Mesenchymal stem cell (in vitro differentiated cells and primary cell): Measurements from ENCODE around the gene NRXN3.

Experiments
- DNase-seq: peaks from one replicate; pipeline ENCODE4 v3.0.0-alpha.2; 2013
- H2AFZ ChIP-seq: one replicate; pipeline ENCODE4 v1.6.1; 2013; ENCODE audit warnings: low read depth, mild to moderate bottlenecking, control low read depth, inconsistent platforms, low read length, moderate library complexity
- H2AK5ac ChIP-seq: 2 replicates; pipeline ENCODE4 v1.6.1; 2013; ENCODE audit warnings: low read length, moderate library complexity, mild to moderate bottlenecking, inconsistent platforms; ENCODE audit not compliant: severe bottlenecking
- H2BK120ac ChIP-seq: one replicate; pipeline ENCODE4 v1.6.1; 2013; ENCODE audit warnings: low read depth, mild to moderate bottlenecking, inconsistent platforms, low read length, moderate library complexity
- H2BK12ac ChIP-seq, 2 experiments: one replicate each; pipeline ENCODE4 v1.6.1; 2013; ENCODE audit warnings: inconsistent platforms in 2 of 2, low read length in 2 of 2, mild to moderate bottlenecking in 2 of 2, moderate library complexity in 2 of 2, control low read depth in 1 of 2
- H2BK15ac ChIP-seq: one replicate; pipeline ENCODE4 v1.6.1; 2013; ENCODE audit warnings: mild to moderate bottlenecking, low read depth, inconsistent platforms; ENCODE audit not compliant: poor library complexity, severe bottlenecking
- H2BK5ac ChIP-seq: 2 replicates; pipeline ENCODE4 v1.6.1; 2013; ENCODE audit warnings: low read depth, mild to moderate bottlenecking, low read length, control low read depth, inconsistent platforms; ENCODE audit not compliant: poor library complexity, severe bottlenecking
- H3K14ac ChIP-seq, 2 experiments: one replicate each; pipeline ENCODE4 v1.6.1; 2013; ENCODE audit warnings: inconsistent platforms in 2 of 2, low read length in 2 of 2, control low read depth in 1 of 2, mild to moderate bottlenecking in 1 of 2, moderate library complexity in 1 of 2
- H3K18ac ChIP-seq, 2 experiments: one replicate each; pipeline ENCODE4 v1.6.1; 2013; ENCODE audit warnings: inconsistent platforms in 2 of 2, low read length in 2 of 2, control low read depth in 1 of 2, low read depth in 1 of 2, mild to moderate bottlenecking in 1 of 2
- H3K23ac ChIP-seq, 2 experiments: one replicate each; pipeline ENCODE4 v1.6.1; 2013; ENCODE audit warnings: inconsistent platforms in 2 of 2, low read length in 2 of 2, mild to moderate bottlenecking in 2 of 2, moderate library complexity in 2 of 2, control low read depth in 1 of 2
- H3K27ac ChIP-seq: 2 replicates; pipeline ENCODE4 v1.5.1; 2013; ENCODE audit warnings: mild to moderate bottlenecking, moderate library complexity, low read length, control low read depth, inconsistent platforms; ENCODE audit not compliant: poor library complexity, severe bottlenecking
- H3K27me3 ChIP-seq, 2 experiments: 2 replicates each; pipeline versions ENCODE4 v1.6.1 to v1.7.0; 2013; ENCODE audit warnings: low read length in 2 of 2, mild to moderate bottlenecking in 2 of 2, moderate library complexity in 2 of 2, control low read depth in 1 of 2, inconsistent platforms in 1 of 2; ENCODE audit not compliant: control insufficient read depth in 1 of 2, insufficient read depth in 1 of 2
- H3K36me3 ChIP-seq, 2 experiments: 2 replicates each; pipeline versions ENCODE4 v1.6.1 to v1.7.0; 2013; ENCODE audit warnings: low read length in 2 of 2, control low read depth in 1 of 2, inconsistent platforms in 1 of 2, low read depth in 1 of 2, mild to moderate bottlenecking in 1 of 2; ENCODE audit not compliant: insufficient read depth in 2 of 2, control insufficient read depth in 1 of 2
- H3K4ac ChIP-seq, 2 experiments: one replicate each; pipeline ENCODE4 v1.6.1; 2013; ENCODE audit warnings: inconsistent platforms in 2 of 2, low read length in 2 of 2, mild to moderate bottlenecking in 2 of 2, moderate library complexity in 2 of 2, control low read depth in 1 of 2, low read depth in 1 of 2
- H3K4me1 ChIP-seq: 2 replicates; pipeline ENCODE4 v1.6.1; 2013; ENCODE audit warnings: low read depth, low read length, control low read depth; ENCODE audit not compliant: control insufficient read depth, insufficient read depth
- H3K4me2 ChIP-seq: 2 replicates; pipeline ENCODE4 v1.6.1; 2013; ENCODE audit warnings: low read length, mild to moderate bottlenecking, inconsistent platforms; ENCODE audit not compliant: poor library complexity, severe bottlenecking
- H3K4me3 ChIP-seq, 2 experiments: 2 replicates each; pipeline versions ENCODE4 v1.5.1 to v1.7.0; 2013; ENCODE audit warnings: low read length in 2 of 2, mild to moderate bottlenecking in 2 of 2, control low read depth in 1 of 2, low read depth in 1 of 2; ENCODE audit not compliant: insufficient read depth in 1 of 2
- H3K79me1 ChIP-seq: replicated peaks from 2 replicates; pipeline ENCODE4 v1.6.1; 2013; ENCODE audit warnings: mild to moderate bottlenecking, control low read depth, low read length, inconsistent platforms; ENCODE audit not compliant: poor library complexity, severe bottlenecking
- H3K9ac ChIP-seq: 2 replicates; pipeline ENCODE4 v1.7.0; 2013; ENCODE audit warnings: mild to moderate bottlenecking, low read length, moderate library complexity
- H3K9me3 ChIP-seq: 2 replicates; pipeline ENCODE4 v1.7.0; 2013; ENCODE audit warnings: mild to moderate bottlenecking, low read length; ENCODE audit not compliant: control insufficient read depth
- H4K8ac ChIP-seq: one replicate; pipeline ENCODE4 v1.6.1; 2013; ENCODE audit warnings: inconsistent platforms, mild to moderate bottlenecking, low read length, moderate library complexity
- H4K91ac ChIP-seq: one replicate; pipeline ENCODE4 v1.6.1; 2013; ENCODE audit warnings: mild to moderate bottlenecking, low read length, inconsistent platforms
- WGBS: methylation state at CpG from one replicate; pipeline ENCODE4 v1.1.7; 2013; ENCODE audit warnings: mixed read lengths; 5-methylcytosine and 5-hydroxymethylcytosine counted together

Gene NRXN3

DNA sequence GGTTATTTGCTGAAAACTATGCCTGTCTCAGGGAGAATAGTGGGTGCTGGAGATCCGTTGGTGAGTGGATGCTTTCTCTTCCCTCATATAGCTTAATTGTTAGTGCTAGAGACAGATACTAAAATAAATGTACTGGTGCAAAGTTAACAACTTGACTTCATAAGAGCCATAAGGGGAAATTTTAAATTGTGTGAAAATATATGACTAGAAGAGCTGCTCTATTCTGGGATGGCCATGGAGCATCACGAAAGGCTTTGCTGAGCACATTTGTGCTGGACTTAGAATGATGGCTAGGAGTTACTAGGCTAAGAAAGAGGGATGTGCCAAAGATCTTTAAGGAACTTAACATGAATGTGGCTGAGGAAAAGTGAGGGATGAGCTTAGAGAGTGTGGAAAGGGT lies 668.8 kb downstream of the NRXN3 start:
- Histone ChIP-seq H3K9ac (no peak overlapping the region), H3K4ac (no peak overlapping the region), H3K14ac (no peak overlapping the region), H2BK5ac (no peak overlapping the region), H3K4me3 (no peak overlapping the region), H2AK5ac (no peak overlapping the region), H3K27me3 (peaks cover 0 to 21% of the 10 kb centered on the region in 2 experiments), H3K36me3 (no peaks in the 10 kb centered on the region), H4K91ac (no peak overlapping the region), H3K23ac (no peak overlapping the region), H2BK15ac (no peak overlapping the region), H2AFZ (no peak overlapping the region), H4K8ac (no peak overlapping the region), H3K27ac (no peak overlapping the region), H3K18ac (no peak overlapping the region), H3K9me3 (no peaks in the 10 kb centered on the region), H3K79me1 (no peaks in the 10 kb centered on the region), H3K4me2 (no peak overlapping the region), H2BK12ac (no peak overlapping the region), H2BK120ac (no peak overlapping the region), H3K4me1 (no peaks in the 10 kb centered on the region)
- no peak for DNase-seq
- WGBS: 79% methylated on average over 1 of the region's 2 CpGs

DNA sequence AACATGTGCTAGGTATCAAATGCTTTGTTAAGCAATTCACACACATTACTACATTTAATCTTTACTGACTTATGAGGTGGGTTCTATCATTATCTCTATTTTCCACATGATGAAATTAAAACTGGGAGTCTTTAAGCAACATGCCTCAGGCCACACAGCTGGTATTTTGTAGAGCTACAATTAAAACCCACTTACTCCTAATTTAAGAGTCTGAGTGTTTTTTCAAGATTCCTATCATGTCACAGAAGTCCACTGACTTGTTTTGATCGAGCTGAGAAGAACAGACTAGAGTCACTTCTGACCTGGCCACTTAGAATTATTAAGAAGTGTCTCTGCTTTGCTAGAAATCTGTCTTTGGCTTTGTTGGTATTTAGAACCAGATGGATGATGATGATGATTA lies 670.7 kb downstream of the NRXN3 start:
- Histone ChIP-seq H3K4me1 (no peaks in the 10 kb centered on the region), H3K79me1 (no peaks in the 10 kb centered on the region), H3K27ac (no peak overlapping the region), H2BK120ac (no peak overlapping the region), H3K27me3 (peaks cover 0 to 6% of the 10 kb centered on the region in 2 experiments), H3K14ac (no peak overlapping the region), H4K8ac (no peak overlapping the region), H3K18ac (no peak overlapping the region), H2AFZ (no peak overlapping the region), H3K23ac (no peak overlapping the region), H3K4ac (no peak overlapping the region), H2BK12ac (no peak overlapping the region), H3K4me3 (no peak overlapping the region), H2BK15ac (no peak overlapping the region), H2BK5ac (no peak overlapping the region), H4K91ac (no peak overlapping the region), H2AK5ac (no peak overlapping the region), H3K4me2 (no peak overlapping the region), H3K9ac (no peak overlapping the region), H3K9me3 (no peaks in the 10 kb centered on the region), H3K36me3 (no peaks in the 10 kb centered on the region)
- no peak for DNase-seq
- 67% methylated on average over 1 of the region's 1 CpG for WGBS

DNA sequence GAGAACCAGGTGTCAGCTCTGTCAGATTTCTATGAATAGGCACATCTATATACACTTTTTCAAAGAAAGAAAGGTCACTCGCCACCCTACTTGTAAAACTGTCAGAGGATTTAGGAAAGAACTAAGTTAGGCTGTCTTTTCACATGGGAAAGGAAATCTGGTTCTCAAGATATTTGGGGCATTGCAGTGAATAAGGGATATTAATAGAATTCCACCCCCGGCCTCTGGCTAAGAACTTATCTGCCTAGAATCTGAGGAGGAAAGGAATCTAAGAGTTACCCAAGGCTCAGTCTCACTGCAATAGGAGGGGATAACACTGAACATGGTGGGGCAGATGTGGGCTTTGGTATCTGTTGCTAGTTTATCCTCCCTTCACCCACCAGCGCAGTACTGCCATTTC lies 677.6 kb downstream of the NRXN3 start:
- no peak overlapping the region for H2BK15ac ChIP-seq

DNA sequence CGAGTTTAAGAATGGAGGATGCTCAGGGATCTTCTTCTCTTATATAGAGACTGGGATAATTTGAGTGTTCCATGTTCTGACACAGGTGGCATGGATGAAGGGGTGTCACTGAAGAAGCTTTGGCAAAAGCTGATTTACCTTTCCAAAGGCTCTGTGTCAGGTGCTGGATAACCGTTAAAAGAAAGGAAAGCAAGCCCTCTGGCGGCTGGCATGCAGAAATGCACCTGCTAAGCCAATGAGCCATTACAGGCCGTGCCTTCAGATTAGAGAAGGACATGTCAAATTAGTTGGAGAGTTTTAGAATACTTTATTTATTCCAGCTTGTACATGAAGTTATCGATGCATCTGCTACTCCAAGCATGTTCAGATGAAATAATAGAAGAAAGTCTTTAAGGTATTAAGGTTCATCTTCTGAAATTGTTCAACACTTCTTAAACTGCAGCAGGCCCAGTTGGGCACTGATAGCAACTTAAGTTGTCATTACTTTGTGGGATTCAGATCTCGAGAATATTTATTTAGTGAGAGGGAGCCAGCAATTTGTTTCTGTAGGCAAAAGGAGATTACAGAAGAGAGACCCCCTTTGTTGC lies 678.2 kb downstream of the NRXN3 start:
- H2AK5ac ChIP-seq: no peak overlapping the region
- no peaks in the 10 kb centered on the region for H3K79me1 ChIP-seq
- no peak overlapping the region for H3K27ac ChIP-seq
- H3K18ac ChIP-seq: no peak overlapping the region
- DNase-seq: peak; percentile 33
- H2AFZ ChIP-seq: no peak overlapping the region
- H3K36me3 ChIP-seq: no peaks in the 10 kb centered on the region
- H3K4me3 ChIP-seq: no peak overlapping the region
- H3K14ac ChIP-seq: no peak overlapping the region
- H2BK5ac ChIP-seq: no peak overlapping the region
- WGBS: 24% methylated on average over 4 of the region's 6 CpGs
- no peak overlapping the region for H3K4me2 ChIP-seq
- no peak overlapping the region for H4K8ac ChIP-seq
- H2BK15ac ChIP-seq: no peak overlapping the region
- no peaks in the 10 kb centered on the region for H3K27me3 ChIP-seq
- H2BK12ac ChIP-seq: no peak overlapping the region
- no peak overlapping the region for H2BK120ac ChIP-seq
- H3K23ac ChIP-seq: no peak overlapping the region
- no peak overlapping the region for H3K9ac ChIP-seq
- H3K4ac ChIP-seq: no peak overlapping the region
- no peaks in the 10 kb centered on the region for H3K9me3 ChIP-seq
- no peaks in the 10 kb centered on the region for H3K4me1 ChIP-seq
- no peak overlapping the region for H4K91ac ChIP-seq

More for the DNA sequence above, 677.6 kb downstream of the NRXN3 start:
- Histone ChIP-seq H4K8ac (no peak overlapping the region), H2BK120ac (no peak overlapping the region), H3K27me3 (no peaks in the 10 kb centered on the region), H4K91ac (no peak overlapping the region), H3K9ac (no peak overlapping the region), H3K36me3 (no peaks in the 10 kb centered on the region), H3K27ac (no peak overlapping the region), H3K4me3 (no peak overlapping the region), H3K14ac (no peak overlapping the region), H3K9me3 (no peaks in the 10 kb centered on the region), H2BK12ac (no peak overlapping the region), H2AFZ (no peak overlapping the region), H3K18ac (no peak overlapping the region), H2BK5ac (no peak overlapping the region), H3K4me1 (no peaks in the 10 kb centered on the region), H3K4me2 (no peak overlapping the region), H2AK5ac (no peak overlapping the region), H3K79me1 (no peaks in the 10 kb centered on the region), H3K23ac (no peak overlapping the region), H3K4ac (no peak overlapping the region)
- WGBS: 86% methylated on average over 2 of the region's 3 CpGs
- DNase-seq: no peak
